Right atrium auricular region (tissue), 2 donors: Measurements from ENCODE around the gene OVOL2. TPM values are rescaled to one million over a fixed set of nuclear protein-coding genes. Genes with fewer than 3 reads are reported as not detected.

ENCODE experiments used
- DNase-seq: peaks from one replicate; pipeline ENCODE4 v3.0.0-alpha.2; 2019; ENCODE audit warnings: low spot score
- H3K27ac ChIP-seq, 2 donors: fragments of 200-600 bp; sonication (generic); 1 replicate in 1 of 2; 2 replicates in 1 of 2; pipeline ENCODE4 v1.5.1; 2016 to 2019
- H3K27me3 ChIP-seq, 2 donors: fragments of 200-600 bp; sonication (generic); one replicate each; pipeline versions ENCODE4 v1.5.1 to v1.6.0; 2017 to 2019
- H3K36me3 ChIP-seq: fragments of 200-600 bp; sonication (generic); one replicate; pipeline ENCODE4 v1.5.1; 2016
- H3K4me1 ChIP-seq, 2 donors: fragments of 200-600 bp; sonication (generic); one replicate each; pipeline versions ENCODE4 v1.5.1 to v1.6.0; 2017 to 2019
- H3K4me3 ChIP-seq, 2 donors: fragments of 200-600 bp; sonication (generic); 1 replicate in 1 of 2; 2 replicates in 1 of 2; pipeline ENCODE4 v1.5.1; 2017 to 2019; ENCODE audit warnings: mild to moderate bottlenecking in 1 of 2, moderate library complexity in 1 of 2
- H3K9me3 ChIP-seq, 2 donors: fragments of 200-600 bp; sonication (generic); one replicate each; pipeline ENCODE4 v1.5.1; 2019
- CTCF ChIP-seq, 2 donors: fragments of 200-600 bp; sonication (generic); IDR thresholded peaks; one replicate each; pipeline ENCODE4 v1.5.1; 2019; ENCODE audit warnings: antibody characterized with exemption in 2 of 2
- total RNA-seq, 2 donors: library from RNA; depleted of rRNA; stranded (reverse); fragments of >200 nt; gene quantifications; one replicate each; pipeline ENCODE4 v1.1.0, GENCODE V29; 2016

The OVOL2 gene
- total RNA-seq, 2 donors from 2014 or later = not detected

- DNase-seq = no peak
- H3K4me1 ChIP-seq = peaks cover 0 to 8% of the 10 kb centered on the region in 2 donors
- H3K4me3 ChIP-seq = no peak overlapping the region
- H3K27ac ChIP-seq = no peak overlapping the region
- no peaks in the 10 kb centered on the region for H3K27me3 ChIP-seq
- H3K36me3 ChIP-seq = no peaks in the 10 kb centered on the region
- no peak for TF ChIP-seq CTCF (IDR thresholded peaks at IDR 0.05)
- no peaks in the 10 kb centered on the region for H3K9me3 ChIP-seq
Observed at GRCh38 chr20:18003897-18004296, 53.8 kb downstream of the OVOL2 start.

- H3K4me1 ChIP-seq = peaks cover 0 to under 1% of the 10 kb centered on the region in 2 donors
- no peak for TF ChIP-seq CTCF (IDR thresholded peaks at IDR 0.05)
- no peaks in the 10 kb centered on the region for H3K27me3 ChIP-seq
- peak; percentile 91 for DNase-seq
- H3K36me3 ChIP-seq = no peaks in the 10 kb centered on the region
- H3K4me3 ChIP-seq = no peak overlapping the region
- H3K27ac ChIP-seq = no peak overlapping the region
- no peaks in the 10 kb centered on the region for H3K9me3 ChIP-seq
Observed at GRCh38 chr20:18001131-18001921, 56.4 kb downstream of the OVOL2 start.

- Histone ChIP-seq H3K27ac (no peak overlapping the region), H3K4me1 (peaks cover 0 to 5% of the 10 kb centered on the region in 2 donors), H3K4me3 (no peak overlapping the region), H3K9me3 (no peaks in the 10 kb centered on the region), H3K36me3 (no peaks in the 10 kb centered on the region), H3K27me3 (no peaks in the 10 kb centered on the region)
- DNase-seq = no peak
- TF ChIP-seq CTCF (IDR thresholded peaks at IDR 0.05) = no peak
Observed at GRCh38 chr20:17999566-17999965, 58.1 kb downstream of the OVOL2 start.

GRCh38 chr20:17998446-17998845, 59.3 kb downstream of the OVOL2 start:
- no peak overlapping the region for H3K27ac ChIP-seq
- no peak for DNase-seq
- no peak overlapping the region for H3K4me3 ChIP-seq
- H3K36me3 ChIP-seq = no peaks in the 10 kb centered on the region
- H3K9me3 ChIP-seq = no peaks in the 10 kb centered on the region
- TF ChIP-seq CTCF (IDR thresholded peaks at IDR 0.05) = no peak
- peaks cover 0 to 5% of the 10 kb centered on the region in 2 donors for H3K4me1 ChIP-seq
- no peaks in the 10 kb centered on the region for H3K27me3 ChIP-seq

- H3K9me3 ChIP-seq = no peaks in the 10 kb centered on the region
- peaks cover 0 to 5% of the 10 kb centered on the region in 2 donors for H3K4me1 ChIP-seq
- H3K27ac ChIP-seq = no peak overlapping the region
- H3K27me3 ChIP-seq = no peaks in the 10 kb centered on the region
- TF ChIP-seq CTCF (IDR thresholded peaks at IDR 0.05) = peak; percentile 96 to 97
- H3K4me3 ChIP-seq = no peak overlapping the region
- no peaks in the 10 kb centered on the region for H3K36me3 ChIP-seq
- no peak for DNase-seq
Observed at GRCh38 chr20:17995967-17996819, 61.5 kb downstream of the OVOL2 start.
